Measurements from ENCODE around the gene TBC1D25. TPM values are rescaled to one million over a fixed set of nuclear protein-coding genes. Genes with fewer than 3 reads are reported as not detected.

Gene TBC1D25
- total RNA-seq, 1 experiment from 2014 or later = 18.2 TPM

GRCh38 chrX:48575642-48576041 lies 36.1 kb downstream of the TBC1D25 start:
- no peak for DNase-seq (ENCODE audit: unreplicated experiment)
- Mint-ChIP-seq H3K4me3 (ENCODE audit: unreplicated experiment) (peak overlapping the region; percentile 77), H3K36me3 (ENCODE audit: insufficient read depth, unreplicated experiment) (peaks cover 51% of the 10 kb centered on the region), H3K27ac (ENCODE audit: low read depth, unreplicated experiment) (peak overlapping the region; percentile 100), H3K4me1 (ENCODE audit: insufficient read depth, unreplicated experiment) (peaks cover 6% of the 10 kb centered on the region), H3K27me3 (ENCODE audit: insufficient read depth, unreplicated experiment) (no peaks in the 10 kb centered on the region), H3K9me3 (ENCODE audit: unreplicated experiment) (no peaks in the 10 kb centered on the region)
- no peak for TF ChIP-seq CTCF (IDR thresholded peaks at IDR 0.05; ENCODE audit: unreplicated experiment)
- ChIA-PET CTCF (no interaction called here), POLR2A (interaction anchor here (0.6 to 1.9 kb wide), 6 partner anchors 12 to 336 kb away, joined by 3 to 31 read pairs (median 4); partner anchors contain the start of genes EBP and SLC35A2)
- no TSS peak for BruUV-seq (replicated peaks)
- intact Hi-C loops (cut with micrococcal nuclease) = loop anchor here (2.0 kb wide), 2 partner anchors 15 to 45 kb away; no protein-coding TSS in a partner anchor

- intact Hi-C loops (cut with micrococcal nuclease) = no loop called here
- CTCF ChIA-PET = no interaction called here
- Mint-ChIP-seq H3K4me3 (ENCODE audit: unreplicated experiment) (peak overlapping the region; percentile 77), H3K36me3 (ENCODE audit: insufficient read depth, unreplicated experiment) (peaks cover 51% of the 10 kb centered on the region), H3K27me3 (ENCODE audit: insufficient read depth, unreplicated experiment) (no peaks in the 10 kb centered on the region), H3K27ac (ENCODE audit: low read depth, unreplicated experiment) (peak overlapping the region; percentile 100), H3K9me3 (ENCODE audit: unreplicated experiment) (no peaks in the 10 kb centered on the region), H3K4me1 (ENCODE audit: insufficient read depth, unreplicated experiment) (peaks cover 6% of the 10 kb centered on the region)
- POLR2A ChIA-PET = interaction anchor here (0.8 to 0.9 kb wide), 2 partner anchors 12 to 13 kb away, joined by 3 read pairs; no protein-coding TSS in a partner anchor
- TF ChIP-seq CTCF (IDR thresholded peaks at IDR 0.05; ENCODE audit: unreplicated experiment) = no peak
- DNase-seq (ENCODE audit: unreplicated experiment) = no peak
- no TSS peak for BruUV-seq (replicated peaks)
Observed at GRCh38 chrX:48576108-48576507, 36.6 kb downstream of the TBC1D25 start.

GRCh38 chrX:48578661-48579128 lies 39.2 kb downstream of the TBC1D25 start:
- H3K27me3 Mint-ChIP-seq (ENCODE audit: insufficient read depth, unreplicated experiment) = no peaks in the 10 kb centered on the region
- intact Hi-C loops (cut with micrococcal nuclease) = no loop called here
- POLR2A ChIA-PET = interaction anchor here (0.9 to 4.7 kb wide), 6 partner anchors 12 to 115 kb away, joined by 3 to 38 read pairs (median 4); partner anchors contain the start of gene TBC1D25
- BruUV-seq (replicated peaks) = no TSS peak
- CTCF ChIA-PET = interaction anchor here (0.7 to 0.9 kb wide), 2 partner anchors 12 to 13 kb away, joined by 3 to 5 read pairs; no protein-coding TSS in a partner anchor
- H3K36me3 Mint-ChIP-seq (ENCODE audit: insufficient read depth, unreplicated experiment) = peaks cover 51% of the 10 kb centered on the region
- TF ChIP-seq CTCF (IDR thresholded peaks at IDR 0.05; ENCODE audit: unreplicated experiment) = no peak
- no peak overlapping the region for H3K27ac Mint-ChIP-seq (ENCODE audit: low read depth, unreplicated experiment)
- DNase-seq (ENCODE audit: unreplicated experiment) = no peak
- H3K4me1 Mint-ChIP-seq (ENCODE audit: insufficient read depth, unreplicated experiment) = peaks cover 4% of the 10 kb centered on the region
- H3K9me3 Mint-ChIP-seq (ENCODE audit: unreplicated experiment) = no peaks in the 10 kb centered on the region
- H3K4me3 Mint-ChIP-seq (ENCODE audit: unreplicated experiment) = no peak overlapping the region

DNA sequence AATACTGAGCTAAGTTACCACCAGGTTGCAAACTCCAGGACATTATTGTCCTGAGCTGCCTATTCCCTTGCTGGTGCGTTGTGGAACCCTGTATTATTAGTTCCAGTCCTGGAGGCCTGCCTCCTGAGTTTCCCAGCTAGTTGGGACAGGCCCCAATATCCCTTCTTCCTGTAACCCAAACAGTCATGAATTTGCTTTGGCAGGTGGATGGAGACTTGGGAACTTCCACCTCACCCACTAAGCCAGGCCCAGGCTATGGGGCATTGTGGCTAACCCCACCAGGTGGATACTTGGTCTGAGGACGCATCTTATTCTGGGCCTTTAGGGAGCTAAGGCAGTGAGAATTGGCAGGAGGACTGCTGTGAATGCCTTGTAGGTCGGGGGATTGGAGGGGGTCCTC lies 39.7 kb downstream of the TBC1D25 start:
- no TSS peak for BruUV-seq (replicated peaks)

More for the DNA sequence above, 39.7 kb downstream of the TBC1D25 start:
- Mint-ChIP-seq H3K27me3 (ENCODE audit: insufficient read depth, unreplicated experiment) (no peaks in the 10 kb centered on the region), H3K4me3 (ENCODE audit: unreplicated experiment) (no peak overlapping the region), H3K4me1 (ENCODE audit: insufficient read depth, unreplicated experiment) (no peaks in the 10 kb centered on the region), H3K9me3 (ENCODE audit: unreplicated experiment) (no peaks in the 10 kb centered on the region), H3K36me3 (ENCODE audit: insufficient read depth, unreplicated experiment) (peaks cover 51% of the 10 kb centered on the region), H3K27ac (ENCODE audit: low read depth, unreplicated experiment) (no peak overlapping the region)
- no peak for DNase-seq (ENCODE audit: unreplicated experiment)
- TF ChIP-seq CTCF (IDR thresholded peaks at IDR 0.05; ENCODE audit: unreplicated experiment) = no peak
- intact Hi-C loops (cut with micrococcal nuclease) = no loop called here
- CTCF ChIA-PET = interaction anchor here (0.9 kb wide), 1 partner anchor 12 kb away, joined by 5 read pairs; no protein-coding TSS in a partner anchor
- POLR2A ChIA-PET = interaction anchor here (0.7 to 4.7 kb wide), 6 partner anchors 11 to 116 kb away, joined by 3 to 38 read pairs (median 4); partner anchors contain the start of gene TBC1D25

Measured in MCF 10A (cell line).